Prostate gland (tissue), 2 donors: Measurements from ENCODE around the gene CDC45. TPM values are rescaled to one million over a fixed set of nuclear protein-coding genes. Genes with fewer than 3 reads are reported as not detected.
A peak's percentile ranks its signal among the peaks of the same experiment; 100 is the strongest.

Experiments
- DNase-seq: peaks from one replicate; pipeline ENCODE4 v3.0.0-alpha.2; 2019; ENCODE audit warnings: low spot score
- H3K27ac ChIP-seq, 2 donors: fragments of 200-600 bp; sonication (generic); 2 replicates each; pipeline ENCODE4 v1.5.1; 2017 to 2019
- H3K27me3 ChIP-seq: fragments of 200-600 bp; sonication (generic); replicated peaks from 2 replicates; pipeline ENCODE4 v1.5.1; 2019; ENCODE audit not compliant: insufficient read depth
- H3K36me3 ChIP-seq, 2 donors: fragments of 200-600 bp; sonication (generic); 1 replicate in 1 of 2; 2 replicates in 1 of 2; pipeline versions ENCODE4 v1.5.1 to v1.8.1; 2017 to 2019
- H3K4me1 ChIP-seq: fragments of 200-600 bp; sonication (generic); replicated peaks from 2 replicates; pipeline ENCODE4 v1.5.1; 2019
- H3K4me3 ChIP-seq, 2 donors: fragments of 200-600 bp; sonication (generic); 2 replicates each; pipeline ENCODE4 v1.5.1; 2017 to 2019
- H3K9me3 ChIP-seq: fragments of 200-600 bp; sonication (generic); 2 replicates; pipeline ENCODE4 v1.5.1; 2017
- CTCF ChIP-seq, 4 experiments: fragments of 200-600 bp in 2 of 4; fragments of 450-650 bp in 2 of 4; sonication (generic) in 2 of 4; IDR thresholded peaks; 1 replicate in 3 of 4; 2 replicates in 1 of 4; pipeline ENCODE4 v1.5.1; 2016 to 2019; ENCODE audit warnings: antibody characterized with exemption in 4 of 4, mild to moderate bottlenecking in 2 of 4, moderate library complexity in 2 of 4
- POLR2A ChIP-seq: fragments of 450-650 bp; IDR thresholded peaks from one replicate; pipeline ENCODE4 v1.6.1; 2016; ENCODE audit warnings: antibody characterized with exemption, mild to moderate bottlenecking
- POLR2AphosphoS5 ChIP-seq: sonication (generic); formaldehyde crosslinking; IDR thresholded peaks from one replicate; pipeline ENCODE4 v1.6.1; 2017; ENCODE audit warnings: antibody characterized with exemption
- WGBS: methylation state at CpG from one replicate; pipeline ENCODE4 v1.1.5; 2018; 5-methylcytosine and 5-hydroxymethylcytosine counted together
- intact Hi-C: fragments of 100-400 bp; cut with DNase I; formaldehyde crosslinking; loops from one replicate; pipeline ENCODE4 v1.14.2; 2022
- total RNA-seq, 2 donors: library from RNA; depleted of rRNA; stranded (reverse); fragments of >200 nt; gene quantifications; one replicate each; pipeline ENCODE4 v1.1.0, GENCODE V29; 2016

Gene CDC45
- total RNA-seq, 2 donors from 2014 or later, result 2.0 to 11.5 TPM

- Histone ChIP-seq H3K36me3 (no peaks in the 10 kb centered on the region), H3K27ac (no peak overlapping the region), H3K27me3 (no peaks in the 10 kb centered on the region), H3K4me3 (no peak overlapping the region), H3K9me3 (no peaks in the 10 kb centered on the region), H3K4me1 (no peaks in the 10 kb centered on the region)
- intact Hi-C loops, result no loop called here
- WGBS, result 73% methylated on average over 11 of the region's 11 CpGs
- DNase-seq, result no peak
- TF ChIP-seq CTCF (IDR thresholded peaks at IDR 0.05) (no peak), POLR2A (no peak), POLR2AphosphoS5 (no peak)
Observed at GRCh38 chr22:19565382-19566278, 85.9 kb downstream of the CDC45 start.

DNA sequence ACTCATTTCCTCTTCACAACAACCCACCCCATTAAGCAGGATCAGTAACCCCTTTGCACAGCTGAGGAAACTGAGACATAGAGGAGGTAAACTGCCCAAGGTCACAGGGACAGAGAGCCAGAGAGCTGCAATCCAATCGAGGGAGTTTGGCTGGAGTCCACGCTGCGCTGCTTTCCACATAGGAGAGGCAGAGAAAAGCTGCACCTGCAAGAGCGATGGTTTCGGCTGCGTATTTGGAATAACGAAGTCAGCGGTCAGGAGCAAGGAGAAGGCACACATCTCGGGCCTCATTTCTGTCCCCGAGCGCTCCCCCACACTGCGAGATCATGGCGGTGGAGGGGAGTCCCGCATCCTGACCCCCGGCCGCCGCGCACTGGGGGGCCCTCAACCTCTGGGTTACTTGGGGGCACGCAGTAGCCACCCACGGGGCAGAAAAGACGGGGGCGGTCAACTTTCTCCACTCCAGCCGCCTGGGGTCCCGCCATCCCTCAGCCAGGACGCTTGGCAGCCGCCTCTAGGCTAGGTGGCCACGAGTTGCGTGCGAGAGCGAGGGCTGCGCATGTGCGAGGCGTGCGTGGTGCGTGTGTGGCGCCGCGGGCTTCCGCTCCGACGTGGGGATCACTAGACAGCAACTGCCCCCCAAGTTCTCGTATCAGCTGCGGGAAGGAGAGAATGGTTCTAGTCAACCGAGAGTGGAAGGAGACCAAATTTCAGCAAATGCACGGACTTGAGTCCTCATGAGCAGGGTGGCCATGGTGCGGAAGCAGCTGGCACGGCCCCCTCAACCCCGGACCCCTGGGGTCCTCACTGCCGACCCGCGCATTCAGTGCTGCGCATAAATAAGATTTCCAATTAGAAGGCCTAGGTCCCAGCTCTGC is 86.8 kb downstream of the CDC45 start:
- no peak for DNase-seq
- no peak overlapping the region for H3K27ac ChIP-seq
- 90% methylated on average over 52 of the region's 52 CpGs for WGBS

DNA sequence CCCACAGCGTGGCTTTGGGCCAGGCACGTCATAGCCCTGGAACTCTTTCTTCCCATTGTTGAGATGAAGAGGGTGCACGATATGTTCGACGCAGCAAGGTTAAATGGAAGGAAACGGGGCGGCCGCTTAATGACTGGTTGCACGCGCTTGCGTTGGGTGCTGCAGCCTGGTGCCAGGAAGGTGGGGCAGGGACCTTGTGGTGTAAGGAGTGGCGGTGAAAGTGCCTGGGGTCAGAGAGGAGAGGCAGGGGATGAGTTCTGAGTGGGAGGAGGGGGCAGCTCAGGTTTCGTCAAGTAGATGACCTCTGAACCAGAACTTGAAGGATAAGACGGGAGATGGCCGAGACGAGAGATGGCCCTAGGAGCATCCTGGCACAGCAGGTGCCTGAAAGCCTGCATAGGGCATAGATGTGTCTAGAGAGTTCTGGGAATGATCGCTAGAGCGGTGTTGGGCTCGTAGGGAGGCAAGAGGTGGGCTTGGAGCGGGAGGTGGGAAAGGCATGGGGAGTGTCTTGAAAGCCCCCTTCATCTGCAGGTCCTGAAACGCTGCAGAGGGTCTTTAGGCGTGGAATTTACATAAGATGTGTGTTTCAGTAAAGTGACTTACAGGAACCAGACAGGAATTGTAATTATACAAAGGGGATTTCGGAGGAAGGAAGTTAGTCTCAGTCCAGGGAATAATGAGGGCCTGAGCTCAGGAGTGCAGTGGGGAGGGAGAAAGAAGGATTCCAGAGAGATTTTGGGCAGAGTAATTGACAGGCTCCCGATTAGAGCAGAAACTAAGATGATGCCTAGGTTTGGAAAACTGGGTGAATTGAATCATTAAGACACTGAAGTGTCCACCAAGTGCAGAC is 87.7 kb downstream of the CDC45 start:
- TF ChIP-seq CTCF (IDR thresholded peaks at IDR 0.05) (no peak), POLR2AphosphoS5 (no peak), POLR2A (no peak)
- Histone ChIP-seq H3K27me3 (no peaks in the 10 kb centered on the region), H3K36me3 (no peaks in the 10 kb centered on the region), H3K9me3 (no peaks in the 10 kb centered on the region), H3K4me3 (no peak overlapping the region), H3K4me1 (no peaks in the 10 kb centered on the region), H3K27ac (no peak overlapping the region)
- no peak for DNase-seq
- intact Hi-C loops, result no loop called here
- 83% methylated on average over 24 of the region's 24 CpGs for WGBS

More for the DNA sequence above, 86.8 kb downstream of the CDC45 start:
- Histone ChIP-seq H3K4me3 (no peak overlapping the region), H3K36me3 (no peaks in the 10 kb centered on the region), H3K27me3 (no peaks in the 10 kb centered on the region), H3K4me1 (no peaks in the 10 kb centered on the region), H3K9me3 (no peaks in the 10 kb centered on the region)
- TF ChIP-seq POLR2AphosphoS5 (no peak), CTCF (IDR thresholded peaks at IDR 0.05) (no peak), POLR2A (no peak)
- intact Hi-C loops, result no loop called here

GRCh38 chr22:19568337-19569275 is 88.9 kb downstream of the CDC45 start:
- Histone ChIP-seq H3K27me3 (no peaks in the 10 kb centered on the region), H3K4me1 (no peaks in the 10 kb centered on the region), H3K9me3 (no peaks in the 10 kb centered on the region), H3K4me3 (no peak overlapping the region), H3K27ac (no peak overlapping the region), H3K36me3 (no peaks in the 10 kb centered on the region)
- no peak for TF ChIP-seq POLR2A
- peak; percentile 12 for TF ChIP-seq POLR2AphosphoS5
- WGBS, result 76% methylated on average over 9 of the region's 9 CpGs
- intact Hi-C loops, result no loop called here
- DNase-seq, result no peak
